A673 (cell line): ENCODE data around the gene TOM1L2.

Source experiments
- CTCF ChIP-seq: fragments of 300-800, 200-600 bp; sonication (generic); conservative IDR thresholded peaks from 2 replicates; pipeline ENCODE4 v1.5.1; 2017; ENCODE audit warnings: low read depth, mild to moderate bottlenecking, antibody characterized with exemption, low read length, moderate library complexity, mixed read lengths
- EZH2 ChIP-seq: fragments of 200-600 bp; sonication (generic); IDR thresholded peaks from 2 replicates; pipeline ENCODE4 v1.6.1; 2017; ENCODE audit warnings: borderline replicate concordance, low read depth, mild to moderate bottlenecking, mixed read lengths, antibody characterized with exemption, low read length; ENCODE audit not compliant: poor library complexity, severe bottlenecking

- TF ChIP-seq CTCF = no peak
- TF ChIP-seq EZH2 = no peak
These were observed 34.2 kb downstream of the TOM1L2 start for GRCh38 chr17:17937958-17938357.
